Measurements from ENCODE around the gene LBR.

DNA sequence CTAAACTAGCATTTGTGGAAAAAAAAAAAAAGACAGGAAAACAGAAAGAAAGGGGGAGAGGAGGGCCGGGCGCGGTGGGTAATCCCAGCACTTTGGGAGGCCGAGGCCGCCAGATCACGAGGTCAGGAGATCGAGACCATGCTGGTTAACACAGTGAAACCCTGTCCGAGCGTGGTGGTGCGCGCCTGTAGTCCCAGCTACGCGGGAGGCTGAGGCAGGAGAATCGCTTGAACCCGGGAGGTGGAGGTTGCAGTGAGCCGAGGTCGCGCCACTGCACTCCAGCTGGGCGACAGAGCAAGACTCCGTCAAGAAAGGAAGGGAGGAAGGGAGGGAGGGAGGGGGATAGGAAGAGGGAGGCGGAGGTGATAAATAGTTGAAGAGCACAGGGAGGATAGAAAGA, 54.7 kb downstream of the LBR start:
- TF ChIP-seq, protein P1, sequence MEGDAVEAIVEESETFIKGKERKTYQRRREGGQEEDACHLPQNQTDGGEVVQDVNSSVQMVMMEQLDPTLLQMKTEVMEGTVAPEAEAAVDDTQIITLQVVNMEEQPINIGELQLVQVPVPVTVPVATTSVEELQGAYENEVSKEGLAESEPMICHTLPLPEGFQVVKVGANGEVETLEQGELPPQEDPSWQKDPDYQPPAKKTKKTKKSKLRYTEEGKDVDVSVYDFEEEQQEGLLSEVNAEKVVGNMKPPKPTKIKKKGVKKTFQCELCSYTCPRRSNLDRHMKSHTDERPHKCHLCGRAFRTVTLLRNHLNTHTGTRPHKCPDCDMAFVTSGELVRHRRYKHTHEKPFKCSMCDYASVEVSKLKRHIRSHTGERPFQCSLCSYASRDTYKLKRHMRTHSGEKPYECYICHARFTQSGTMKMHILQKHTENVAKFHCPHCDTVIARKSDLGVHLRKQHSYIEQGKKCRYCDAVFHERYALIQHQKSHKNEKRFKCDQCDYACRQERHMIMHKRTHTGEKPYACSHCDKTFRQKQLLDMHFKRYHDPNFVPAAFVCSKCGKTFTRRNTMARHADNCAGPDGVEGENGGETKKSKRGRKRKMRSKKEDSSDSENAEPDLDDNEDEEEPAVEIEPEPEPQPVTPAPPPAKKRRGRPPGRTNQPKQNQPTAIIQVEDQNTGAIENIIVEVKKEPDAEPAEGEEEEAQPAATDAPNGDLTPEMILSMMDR (IDR thresholded peaks at IDR 0.05; ENCODE audit: low read length) = no peak
- TF ChIP-seq EZH2 (IDR thresholded peaks at IDR 0.05; ENCODE audit: borderline replicate concordance, low read length) = no peak

Data from OCI-LY1 (cell line).